ENCODE results near the gene RRM2. TPM values are rescaled to one million over a fixed set of nuclear protein-coding genes. Genes with fewer than 3 reads are reported as not detected.

The RRM2 gene
- polyA plus RNA-seq, 1 donor: 31.8 TPM

GRCh38 chr2:10158681-10159080 is 36.1 kb downstream of the RRM2 start:
- DNase-seq: no peak

DNA sequence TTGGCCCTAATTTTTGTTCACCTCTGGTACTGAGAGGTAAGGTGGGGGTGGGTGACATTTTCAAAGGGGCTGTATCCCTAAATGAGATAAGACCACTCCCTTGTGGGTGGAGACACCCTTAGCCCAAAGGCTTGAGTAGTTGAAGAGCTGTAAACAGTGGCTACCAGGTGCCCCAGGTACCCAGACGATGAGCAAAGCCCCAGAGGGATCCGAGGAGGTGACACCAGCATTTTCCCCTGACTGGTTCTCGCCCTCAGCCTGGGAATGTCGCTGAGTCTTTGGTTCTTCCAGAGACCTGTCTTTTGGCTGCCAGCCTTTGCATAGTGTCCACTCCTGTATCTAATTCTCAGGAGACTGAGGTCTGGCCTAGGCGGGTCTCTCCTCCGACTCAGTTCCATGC is 36.5 kb downstream of the RRM2 start:
- DNase-seq: no peak

DNA sequence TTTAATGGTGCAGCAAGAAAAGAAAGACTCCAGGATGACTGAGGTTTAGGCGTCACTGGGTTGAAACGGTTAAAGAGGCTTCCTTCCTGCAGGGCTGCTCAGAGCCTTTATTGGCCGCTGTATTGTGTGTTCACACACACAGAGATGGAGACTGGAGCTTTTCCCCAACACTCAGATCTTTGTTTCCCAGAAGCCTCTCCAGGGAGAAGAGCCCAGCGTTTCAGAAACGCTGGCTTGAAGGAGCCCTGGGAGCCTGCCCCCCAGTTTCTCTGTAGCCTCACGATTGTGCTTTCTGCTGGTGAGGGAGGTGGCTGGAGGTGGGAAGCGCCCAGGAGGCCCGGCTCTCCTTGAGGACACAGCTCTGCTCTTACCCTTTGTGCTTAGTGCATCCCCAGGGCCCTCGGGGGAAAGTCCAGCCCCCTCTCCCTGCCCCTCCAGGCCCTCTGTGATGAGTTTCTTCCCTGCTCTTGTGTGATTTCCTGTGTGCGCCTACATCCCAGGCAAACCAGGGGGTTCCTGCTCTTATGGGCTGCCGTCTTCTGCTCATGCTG is 37.1 kb downstream of the RRM2 start:
- DNase-seq: no peak

- DNase-seq: no peak
Observed at GRCh38 chr2:10160203-10160955, 37.8 kb downstream of the RRM2 start.

DNA sequence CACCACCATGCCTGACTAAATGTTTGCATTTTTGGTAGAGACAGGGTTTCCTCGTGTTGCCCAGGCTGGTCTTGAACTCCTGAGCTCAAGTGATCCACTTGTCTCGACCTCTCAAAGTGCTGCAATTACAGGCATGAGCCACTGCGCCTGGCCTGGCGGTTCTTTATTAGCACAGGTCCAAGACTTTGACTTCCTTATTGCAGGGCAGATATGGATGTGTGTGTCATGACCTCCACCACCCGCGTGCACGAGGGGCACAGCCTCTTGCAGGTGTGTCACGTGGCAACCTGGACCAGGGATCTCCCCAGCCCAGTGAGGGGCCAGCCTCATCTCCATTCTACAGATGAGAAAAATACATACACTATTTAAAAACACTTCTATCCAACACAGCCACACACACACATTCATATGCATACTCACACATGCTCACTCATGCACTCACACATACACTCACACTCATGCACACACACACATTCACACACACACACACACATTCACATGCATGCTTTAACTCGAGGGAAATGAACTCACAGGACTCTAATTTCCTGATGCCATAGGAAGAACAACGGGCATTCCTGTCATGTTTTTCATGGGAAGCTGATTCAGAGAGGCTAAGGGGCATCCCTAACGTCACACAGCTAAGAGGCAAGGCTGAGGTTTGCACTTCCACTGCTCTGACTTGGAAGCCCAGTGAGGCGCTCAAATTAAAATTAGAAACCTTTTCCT is 38.8 kb downstream of the RRM2 start:
- no peak for DNase-seq

- DNase-seq: no peak
Observed at GRCh38 chr2:10161961-10162441, 39.5 kb downstream of the RRM2 start.

DNA sequence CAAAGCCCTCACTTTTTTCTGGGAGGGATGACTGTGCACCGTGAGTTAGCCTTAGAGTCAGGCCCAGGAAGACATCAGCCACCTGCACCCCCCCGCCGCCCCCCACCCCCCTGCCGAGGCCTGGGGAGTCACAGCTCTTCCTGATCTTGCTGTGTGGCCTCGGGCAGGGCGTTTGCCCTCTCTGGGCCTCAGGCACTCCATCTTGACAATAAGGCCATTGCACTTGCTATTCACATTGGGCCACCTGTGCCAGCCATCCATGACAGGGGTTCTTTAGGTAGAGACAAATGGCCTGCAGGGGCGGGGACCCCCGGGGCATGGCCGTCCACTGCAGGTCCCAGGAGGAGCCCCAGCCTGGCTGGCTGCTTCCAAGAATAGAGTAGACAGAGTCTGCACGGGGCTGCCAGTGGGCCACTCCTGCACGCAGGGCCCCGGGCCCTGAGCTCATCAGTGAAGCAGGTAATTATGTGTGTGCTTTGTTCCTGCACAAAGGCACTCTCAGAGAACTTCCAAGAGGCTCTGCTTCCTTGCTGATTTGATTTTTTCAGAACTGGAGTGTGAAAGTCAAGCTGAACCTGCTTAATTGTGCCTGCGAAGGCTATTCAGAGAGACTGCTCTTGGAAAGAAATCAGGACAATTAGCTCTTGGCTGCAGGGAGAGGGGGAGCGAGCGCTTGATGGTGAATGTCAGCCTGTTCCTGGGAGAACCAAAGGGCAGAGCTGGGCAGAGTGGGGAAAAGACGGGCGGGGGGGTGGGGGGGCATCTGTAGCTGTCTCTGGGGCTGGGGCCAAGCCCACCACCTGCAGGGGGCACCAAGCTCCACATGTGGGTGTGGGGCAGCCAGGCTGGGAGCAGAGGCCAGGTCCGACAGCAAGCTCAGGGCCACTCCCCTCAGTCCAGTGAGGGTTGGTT is 40.3 kb downstream of the RRM2 start:
- DNase-seq: no peak

DNA sequence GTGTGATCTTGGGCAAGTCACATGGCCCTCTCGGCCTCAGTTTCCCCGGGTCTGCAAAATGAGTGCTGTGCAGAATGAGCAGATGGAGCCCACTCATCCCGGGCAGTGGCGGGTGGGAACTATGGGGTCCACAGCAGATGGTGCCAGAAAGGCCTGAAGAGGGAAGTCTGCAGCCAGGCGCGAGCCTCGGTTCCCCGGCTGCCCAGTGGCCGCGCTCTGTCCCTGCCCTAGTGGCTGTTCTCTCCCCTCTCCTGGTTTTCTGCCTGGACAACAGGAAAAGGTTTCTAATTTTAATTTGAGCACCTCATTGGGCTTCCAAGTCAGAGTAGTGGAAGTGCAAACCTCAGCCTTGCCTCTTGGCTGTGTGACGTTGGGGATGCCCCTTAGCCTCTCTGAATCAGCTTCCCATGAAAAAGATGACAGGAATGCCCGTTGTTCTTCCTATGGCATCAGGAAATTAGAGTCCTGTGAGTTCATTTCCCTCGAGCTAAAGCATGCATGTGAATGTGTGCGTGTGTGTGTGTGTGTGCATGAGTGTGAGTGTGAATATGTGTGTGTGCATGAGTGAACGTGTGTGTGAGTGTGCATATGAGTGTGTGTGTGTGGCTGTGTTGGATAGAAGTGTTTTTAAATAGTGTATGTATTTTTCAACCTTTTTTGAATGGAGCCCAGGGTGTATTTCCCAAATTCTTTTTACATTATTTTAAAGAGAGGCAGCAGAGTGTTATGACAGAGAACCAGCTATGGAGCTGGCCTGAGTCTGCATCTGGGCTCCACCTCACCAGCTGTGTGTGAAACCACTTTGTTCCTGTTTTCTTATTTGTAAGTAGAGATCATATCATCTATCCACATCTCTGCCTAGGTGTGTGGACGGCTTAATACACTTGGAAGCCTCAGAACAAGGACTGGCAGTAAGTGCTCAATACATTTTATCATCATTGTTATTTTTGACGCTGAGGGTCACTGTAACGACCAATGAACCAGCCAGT is 41.3 kb downstream of the RRM2 start:
- DNase-seq: no peak

DNA sequence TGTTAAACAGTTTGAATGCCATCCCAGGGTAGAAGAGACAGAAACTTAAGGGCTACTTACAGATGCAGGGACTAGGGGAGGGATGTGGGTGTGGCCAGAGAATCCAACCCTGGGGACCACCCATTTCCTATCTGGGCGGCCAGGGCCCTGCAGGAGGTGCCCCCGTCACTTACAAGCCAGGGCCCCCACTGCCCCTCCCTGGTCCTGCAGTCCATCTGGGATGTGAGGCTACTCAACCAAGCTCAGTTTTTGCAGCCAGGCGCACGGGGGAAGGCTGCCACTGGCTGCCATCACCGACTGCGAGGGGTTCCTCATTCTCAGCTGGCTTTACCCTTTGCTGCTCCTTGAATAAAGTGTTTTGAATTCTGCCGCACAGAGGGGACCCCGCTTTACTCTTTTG is 42.1 kb downstream of the RRM2 start:
- DNase-seq: no peak

DNA sequence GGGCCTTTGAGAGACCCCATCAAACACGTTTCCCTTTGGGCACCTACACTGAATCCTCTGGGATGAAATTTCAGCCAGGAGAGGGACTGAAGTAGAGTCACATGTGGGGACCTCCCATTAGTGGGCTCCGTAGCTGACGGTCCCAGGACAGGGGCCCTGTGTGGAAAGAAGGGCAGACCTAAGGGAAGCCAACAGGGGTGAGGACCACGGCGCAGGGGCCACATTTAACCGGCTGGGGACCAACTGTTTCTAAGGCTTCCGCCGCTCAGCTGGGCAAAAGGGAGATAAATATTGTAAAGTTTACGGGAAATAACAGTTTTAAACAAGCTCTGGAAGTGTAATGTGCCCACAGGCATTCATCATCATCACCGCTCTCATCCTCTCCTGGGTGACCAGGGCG is 42.7 kb downstream of the RRM2 start:
- DNase-seq: no peak

DNA sequence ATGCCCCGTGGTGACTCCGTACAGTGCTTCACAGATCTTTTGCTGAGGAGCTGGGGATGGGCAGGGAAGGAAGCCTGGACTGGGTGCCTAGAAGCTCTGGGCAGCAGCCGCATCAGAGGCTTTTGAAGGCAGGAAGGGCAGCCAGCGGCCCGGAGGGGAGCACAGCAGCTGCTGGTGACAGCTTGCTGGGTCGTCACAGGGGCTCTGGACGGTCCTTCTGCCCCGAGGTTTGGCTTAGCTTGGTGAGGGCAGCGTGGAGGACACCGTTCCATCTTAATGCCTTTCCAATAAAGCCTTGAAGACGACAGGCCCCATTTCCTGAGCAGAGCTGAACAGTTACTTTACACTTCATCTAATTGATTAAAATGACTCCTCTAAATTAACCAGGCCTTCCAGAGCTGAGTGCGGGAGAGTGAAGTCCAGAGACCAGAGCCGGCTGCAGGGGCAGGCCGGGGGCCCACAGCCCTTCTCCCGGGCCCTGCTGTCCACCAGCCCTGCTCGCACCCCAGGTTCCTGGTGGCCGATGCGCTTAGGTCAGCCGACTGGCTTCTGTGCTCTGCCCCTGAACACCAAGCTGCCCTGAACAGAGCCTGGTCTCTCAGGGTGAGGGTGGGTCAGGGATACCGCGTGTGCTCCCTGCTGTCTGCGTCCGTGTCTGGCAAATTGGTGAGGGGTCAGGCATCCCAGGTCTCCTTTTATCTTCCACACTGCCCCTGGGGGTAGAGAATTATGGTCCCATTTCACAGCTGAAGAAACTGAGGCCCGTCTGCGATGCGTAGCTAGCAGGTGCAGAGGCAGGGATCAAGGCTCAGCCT is 43.5 kb downstream of the RRM2 start:
- no peak for DNase-seq

- no peak for DNase-seq
Observed at GRCh38 chr2:10166676-10167292, 44.2 kb downstream of the RRM2 start.

DNA sequence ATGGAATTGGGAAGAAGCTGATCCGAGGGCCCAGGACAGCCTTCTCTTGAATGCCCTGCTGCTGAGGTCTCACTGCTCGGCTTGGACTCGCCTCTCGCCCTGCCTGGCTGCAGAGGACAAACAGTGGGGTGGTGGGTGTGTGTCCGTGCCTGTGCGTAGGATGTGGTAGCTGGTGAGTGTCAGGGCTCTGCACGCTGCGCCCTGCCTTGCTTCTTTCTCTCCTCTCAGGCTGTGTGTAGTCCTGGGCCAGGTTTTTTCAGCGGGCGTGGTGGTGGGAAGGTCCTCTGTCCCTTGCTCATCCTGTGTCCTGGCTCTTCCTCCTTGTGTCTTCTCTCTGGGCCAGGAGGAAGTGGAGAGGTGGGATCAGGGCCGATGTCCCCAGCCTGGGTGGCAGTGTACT is 44.8 kb downstream of the RRM2 start:
- no peak for DNase-seq

DNA sequence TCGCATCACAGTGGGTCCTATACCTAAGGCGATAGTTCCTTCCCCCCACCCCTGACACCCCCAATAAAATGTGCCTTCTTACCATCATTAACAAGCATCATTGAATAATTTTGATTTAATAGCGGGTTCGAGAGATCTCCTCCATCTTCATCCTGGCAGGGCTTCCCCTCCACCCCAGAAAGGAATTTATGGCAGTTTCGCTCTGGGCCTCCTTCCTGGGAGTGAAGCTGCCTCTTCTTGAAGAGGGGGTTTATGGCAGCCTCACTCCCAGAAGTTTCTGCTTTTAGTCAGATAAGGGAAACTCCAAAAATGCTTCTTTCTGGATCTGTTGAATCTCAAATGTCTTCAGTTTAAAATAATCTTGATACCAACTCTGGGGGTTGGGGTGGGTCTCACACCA is 45.7 kb downstream of the RRM2 start:
- no peak for DNase-seq

GRCh38 chr2:10169053-10169578 is 46.6 kb downstream of the RRM2 start:
- no peak for DNase-seq

GRCh38 chr2:10169581-10169980 is 47.0 kb downstream of the RRM2 start:
- DNase-seq: no peak

DNA sequence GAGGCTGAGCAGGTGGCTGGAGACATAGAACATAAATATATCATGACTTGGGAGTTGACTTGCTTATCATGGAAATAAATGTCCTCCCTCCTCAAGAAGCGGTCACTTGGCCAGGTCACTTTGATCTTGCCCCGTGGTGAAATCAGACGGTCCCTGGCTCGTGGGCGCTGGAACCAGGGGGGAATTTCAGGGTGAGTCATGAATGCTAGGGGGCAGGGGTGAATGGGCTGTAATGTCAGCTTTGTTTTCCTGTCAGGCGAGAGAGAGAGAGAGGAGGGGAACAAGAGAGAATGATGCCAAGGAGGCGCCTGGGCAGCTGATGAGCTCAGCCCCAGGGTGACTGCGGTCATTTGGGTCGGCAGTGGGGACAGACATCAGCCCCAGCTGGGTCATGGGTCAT is 47.7 kb downstream of the RRM2 start:
- no peak for DNase-seq

DNA sequence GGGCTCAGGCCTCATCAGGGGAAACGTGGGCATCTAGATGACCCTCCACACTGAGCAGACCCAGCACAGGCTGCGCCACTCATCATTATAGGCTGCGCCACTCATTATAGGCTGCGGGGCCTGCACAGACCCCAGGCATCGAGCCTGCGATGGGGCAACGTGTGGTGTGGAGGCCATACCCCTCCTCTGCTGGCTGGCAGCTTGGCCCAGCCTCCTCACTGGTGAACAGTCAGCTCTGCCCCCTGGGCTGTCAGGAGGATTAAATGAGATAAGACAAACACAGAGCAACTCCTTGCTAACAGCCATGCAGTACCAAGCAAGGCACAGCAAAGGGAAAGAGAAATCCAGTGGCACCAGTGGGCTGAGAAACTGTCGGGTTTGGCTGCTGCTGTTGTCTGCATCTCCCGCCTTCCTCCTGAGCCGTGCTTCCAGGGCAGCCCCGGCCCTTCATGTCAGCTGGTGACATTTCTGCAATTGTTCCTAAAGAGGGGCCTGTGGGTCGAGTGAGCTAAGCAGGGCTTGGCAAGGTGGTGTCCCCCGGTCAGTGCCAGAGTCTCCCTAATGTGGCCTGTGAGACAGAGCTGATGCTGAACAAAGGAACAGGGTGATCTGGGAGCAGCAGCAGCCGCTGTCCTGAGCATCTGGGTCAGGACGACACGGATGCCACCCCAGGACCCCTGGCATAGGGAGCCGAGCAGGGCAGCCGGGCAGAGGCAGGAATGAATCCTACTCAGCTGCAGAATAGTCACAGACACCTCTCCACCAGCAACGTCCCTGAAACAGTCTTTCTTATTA is 48.7 kb downstream of the RRM2 start:
- no peak for DNase-seq
